B cell (primary cell): ENCODE measurements around the gene FHDC1.

Source experiments
- EZH2 ChIP-seq: IDR thresholded peaks from 2 replicates; pipeline ENCODE4 v1.6.1; 2012; ENCODE audit warnings: borderline replicate concordance, low read depth, mild to moderate bottlenecking, moderate library complexity, low read length; ENCODE audit not compliant: insufficient read depth, poor library complexity, severe bottlenecking
- TF ChIP-seq, protein P1 (sequence below): fragments of 200-600 bp; IDR thresholded peaks from one replicate; pipeline ENCODE4 v1.8.0; 2022; ENCODE audit warnings: antibody characterized with exemption, mild to moderate bottlenecking

GRCh38 chr4:152956147-152956546, 20.0 kb downstream of the FHDC1 start:
- TF ChIP-seq, protein P1, sequence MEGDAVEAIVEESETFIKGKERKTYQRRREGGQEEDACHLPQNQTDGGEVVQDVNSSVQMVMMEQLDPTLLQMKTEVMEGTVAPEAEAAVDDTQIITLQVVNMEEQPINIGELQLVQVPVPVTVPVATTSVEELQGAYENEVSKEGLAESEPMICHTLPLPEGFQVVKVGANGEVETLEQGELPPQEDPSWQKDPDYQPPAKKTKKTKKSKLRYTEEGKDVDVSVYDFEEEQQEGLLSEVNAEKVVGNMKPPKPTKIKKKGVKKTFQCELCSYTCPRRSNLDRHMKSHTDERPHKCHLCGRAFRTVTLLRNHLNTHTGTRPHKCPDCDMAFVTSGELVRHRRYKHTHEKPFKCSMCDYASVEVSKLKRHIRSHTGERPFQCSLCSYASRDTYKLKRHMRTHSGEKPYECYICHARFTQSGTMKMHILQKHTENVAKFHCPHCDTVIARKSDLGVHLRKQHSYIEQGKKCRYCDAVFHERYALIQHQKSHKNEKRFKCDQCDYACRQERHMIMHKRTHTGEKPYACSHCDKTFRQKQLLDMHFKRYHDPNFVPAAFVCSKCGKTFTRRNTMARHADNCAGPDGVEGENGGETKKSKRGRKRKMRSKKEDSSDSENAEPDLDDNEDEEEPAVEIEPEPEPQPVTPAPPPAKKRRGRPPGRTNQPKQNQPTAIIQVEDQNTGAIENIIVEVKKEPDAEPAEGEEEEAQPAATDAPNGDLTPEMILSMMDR, result no peak
- TF ChIP-seq EZH2, result no peak
